Activated T-helper 17 cell treated with anti-CD3 and anti-CD28 coated beads, Interleukin-2, amount 50 U/mL, for 72 hours (primary cell): ENCODE results near the gene FAM217A. TPM values are rescaled to one million over a fixed set of nuclear protein-coding genes. Genes with fewer than 3 reads are reported as not detected.

ENCODE experiments used
- ATAC-seq: fragments of 150-1000 bp; cut with Tn5 transposase; replicated peaks from 2 replicates; pipeline ENCODE4 v1.10.0; 2021; ENCODE audit warnings: mild to moderate bottlenecking, moderate library complexity
- H3K27ac Mint-ChIP-seq: one replicate; pipeline ENCODE4 v1.8.0; 2022; ENCODE audit warnings: mixed read lengths
- H3K27me3 Mint-ChIP-seq: one replicate; pipeline ENCODE4 v1.8.0; 2022; ENCODE audit warnings: mixed read lengths
- H3K36me3 Mint-ChIP-seq: one replicate; pipeline ENCODE4 v1.8.0; 2022; ENCODE audit warnings: low read depth, mild to moderate bottlenecking, mixed read lengths
- H3K4me1 Mint-ChIP-seq: one replicate; pipeline ENCODE4 v1.8.0; 2022; ENCODE audit warnings: mixed read lengths
- H3K4me3 Mint-ChIP-seq: one replicate; pipeline ENCODE4 v1.8.0; 2022; ENCODE audit warnings: mild to moderate bottlenecking, mixed read lengths
- H3K9me3 Mint-ChIP-seq: one replicate; pipeline ENCODE4 v1.8.0; 2022; ENCODE audit warnings: mixed read lengths
- total RNA-seq, 2 donors: library from RNA; stranded (reverse); gene quantifications; one replicate each; pipeline ENCODE4 v1.2.3, GENCODE V29; 2022

Gene FAM217A
- total RNA-seq, 2 donors from 2014 or later, result not detected

- peaks cover 68% of the 10 kb centered on the region for H3K36me3 Mint-ChIP-seq
- H3K4me1 Mint-ChIP-seq, result peaks cover 32% of the 10 kb centered on the region
- H3K9me3 Mint-ChIP-seq, result no peaks in the 10 kb centered on the region
- peak overlapping the region; percentile 90 for H3K4me3 Mint-ChIP-seq
- peak; percentile 4 for ATAC-seq
- peak overlapping the region; percentile 98 for H3K27ac Mint-ChIP-seq
- no peaks in the 10 kb centered on the region for H3K27me3 Mint-ChIP-seq
Observed at GRCh38 chr6:4021854-4022695, 56.9 kb downstream of the FAM217A start.

GRCh38 chr6:4021133-4021853 is 57.6 kb downstream of the FAM217A start:
- Mint-ChIP-seq H3K4me3 (peak overlapping the region; percentile 90), H3K9me3 (no peaks in the 10 kb centered on the region), H3K36me3 (peaks cover 60% of the 10 kb centered on the region), H3K27me3 (no peaks in the 10 kb centered on the region), H3K4me1 (peaks cover 28% of the 10 kb centered on the region), H3K27ac (peak overlapping the region; percentile 98)
- peak; percentile 78 for ATAC-seq

- peak overlapping the region; percentile 90 for H3K4me3 Mint-ChIP-seq
- H3K4me1 Mint-ChIP-seq, result peaks cover 33% of the 10 kb centered on the region
- H3K27me3 Mint-ChIP-seq, result no peaks in the 10 kb centered on the region
- ATAC-seq, result no peak
- H3K9me3 Mint-ChIP-seq, result no peaks in the 10 kb centered on the region
- peaks cover 60% of the 10 kb centered on the region for H3K36me3 Mint-ChIP-seq
- peak overlapping the region; percentile 98 for H3K27ac Mint-ChIP-seq
Observed at GRCh38 chr6:4020822-4021132, 58.2 kb downstream of the FAM217A start.

GRCh38 chr6:4018924-4019236 is 60.1 kb downstream of the FAM217A start:
- Mint-ChIP-seq H3K4me3 (peak overlapping the region; percentile 90), H3K4me1 (peaks cover 43% of the 10 kb centered on the region), H3K27ac (peak overlapping the region; percentile 96), H3K9me3 (no peaks in the 10 kb centered on the region), H3K36me3 (peaks cover 47% of the 10 kb centered on the region), H3K27me3 (no peaks in the 10 kb centered on the region)
- no peak for ATAC-seq

Other genes starting within 250 kb of the FAM217A start
- gene FAM50B, start 229.8 kb downstream of the FAM217A start, total RNA-seq, result 10 to 100 TPM; 13.9 to 22.8 TPM
- 10 to 100 TPM; 41.6 to 45.8 TPM for gene ECI2, start 56.4 kb upstream of the FAM217A start, total RNA-seq